HL-60/S4 treated with retinoic acid at 250 ng/mL for 4 days and 3 days (cell line): ENCODE results near the gene PHC3.

Experiments used
- in situ Hi-C: fragments of 300-500 bp; cut with MboI; formaldehyde crosslinking; loops from 2 replicates; pipeline ENCODE4 v1.7.0; 2022; ENCODE audit warnings: low sequenced_read_pairs

Gene PHC3

DNA sequence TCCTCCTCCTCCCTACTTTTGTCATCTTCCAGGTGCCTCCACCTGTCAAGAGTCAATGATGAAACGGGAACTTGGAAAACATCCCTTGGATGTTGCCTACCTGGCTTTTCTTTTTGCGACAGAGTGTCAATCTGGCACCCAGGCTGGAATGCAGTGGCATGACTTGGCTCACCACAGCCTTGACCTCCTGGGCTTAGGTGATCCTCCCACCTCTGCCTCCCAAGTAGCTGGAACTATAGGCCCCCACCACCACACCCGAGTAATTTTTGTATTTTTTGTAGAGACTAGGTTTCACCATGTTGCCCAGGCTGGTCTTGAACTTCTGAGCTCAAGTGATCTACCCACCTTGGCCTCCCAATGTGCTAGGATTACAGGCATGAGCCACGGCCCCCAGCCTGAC, 100.9 kb downstream of the PHC3 start:
- in situ Hi-C loops: no loop called here

DNA sequence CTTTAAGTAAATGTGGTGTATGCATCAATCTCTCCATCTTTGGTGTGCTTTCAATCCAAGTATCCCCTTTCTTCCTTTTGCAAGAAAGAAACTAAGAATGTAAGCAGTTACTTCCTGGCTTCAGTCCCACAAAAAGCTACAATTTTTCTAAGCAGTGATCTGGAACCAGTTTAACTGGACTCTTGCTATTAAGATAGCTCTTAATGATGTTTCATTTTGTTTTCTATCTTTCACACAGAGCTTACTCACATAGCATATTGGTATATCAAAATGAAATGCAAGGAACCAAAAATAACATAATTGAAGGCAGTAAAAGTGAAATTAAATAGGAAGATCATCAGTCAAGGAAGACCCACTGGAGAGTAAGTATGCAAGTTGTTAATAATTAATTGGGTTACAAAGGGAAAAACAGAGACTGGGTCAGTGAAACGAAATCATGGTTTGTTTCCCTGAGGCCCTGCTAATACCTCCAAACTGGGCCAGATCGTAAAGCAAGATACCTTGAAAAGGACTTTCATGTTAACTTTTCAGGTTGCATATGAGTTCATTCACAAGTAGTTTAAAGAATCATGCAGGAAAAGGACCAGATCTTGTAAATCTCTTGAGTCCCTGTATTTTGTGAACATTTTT, 101.9 kb downstream of the PHC3 start:
- in situ Hi-C loops: no loop called here

DNA sequence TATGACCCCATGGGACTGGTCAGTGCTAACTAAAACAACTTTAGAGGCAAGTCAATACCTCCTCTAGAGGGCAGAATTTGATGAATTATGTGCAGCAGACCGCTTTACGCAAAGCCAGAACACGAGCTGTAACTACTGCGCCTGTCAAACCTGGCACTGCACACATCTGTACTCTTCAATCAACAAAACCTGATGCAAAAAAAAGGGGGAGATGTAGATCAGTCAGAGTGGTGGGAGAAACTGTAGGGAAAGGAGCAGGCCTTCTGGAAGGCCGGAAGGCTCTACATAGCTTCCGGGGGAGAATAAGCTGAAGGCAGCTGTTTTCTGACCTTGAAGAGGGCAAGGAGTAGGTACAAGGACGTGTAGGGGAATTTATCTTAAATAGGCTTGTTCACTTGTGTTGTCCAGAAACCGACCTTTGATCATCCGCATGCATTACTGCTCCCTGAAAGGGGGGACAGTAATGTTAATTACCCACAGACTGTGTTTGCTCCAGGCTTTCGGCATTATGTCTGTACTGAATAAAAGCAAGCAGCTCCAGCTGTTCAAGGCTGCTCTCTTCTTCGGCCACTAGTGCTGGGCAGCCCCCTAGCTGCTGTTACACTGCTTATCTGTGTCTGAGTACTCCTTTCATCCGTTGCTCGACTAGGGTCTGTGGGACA, 102.8 kb downstream of the PHC3 start:
- in situ Hi-C loops: no loop called here

DNA sequence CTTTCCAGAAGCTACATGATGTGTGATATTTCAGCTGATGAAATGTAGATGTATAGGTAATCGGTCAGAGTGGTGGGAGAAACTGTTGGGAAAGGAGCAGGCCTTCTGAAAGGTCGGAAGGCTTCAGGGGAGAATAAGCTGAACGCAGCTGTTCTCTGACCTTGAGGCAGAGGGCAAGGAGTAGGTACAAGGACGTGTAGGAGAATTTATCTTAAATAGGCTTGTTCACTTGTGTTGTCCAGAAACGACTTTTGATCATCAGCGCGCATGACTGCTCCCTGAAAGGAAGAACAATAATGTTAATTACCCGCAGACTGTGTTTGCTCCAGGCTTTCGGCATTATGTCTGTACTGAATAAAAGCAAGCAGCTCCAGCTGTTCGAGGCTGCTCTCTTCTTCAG, 104.2 kb downstream of the PHC3 start:
- in situ Hi-C loops: no loop called here

DNA sequence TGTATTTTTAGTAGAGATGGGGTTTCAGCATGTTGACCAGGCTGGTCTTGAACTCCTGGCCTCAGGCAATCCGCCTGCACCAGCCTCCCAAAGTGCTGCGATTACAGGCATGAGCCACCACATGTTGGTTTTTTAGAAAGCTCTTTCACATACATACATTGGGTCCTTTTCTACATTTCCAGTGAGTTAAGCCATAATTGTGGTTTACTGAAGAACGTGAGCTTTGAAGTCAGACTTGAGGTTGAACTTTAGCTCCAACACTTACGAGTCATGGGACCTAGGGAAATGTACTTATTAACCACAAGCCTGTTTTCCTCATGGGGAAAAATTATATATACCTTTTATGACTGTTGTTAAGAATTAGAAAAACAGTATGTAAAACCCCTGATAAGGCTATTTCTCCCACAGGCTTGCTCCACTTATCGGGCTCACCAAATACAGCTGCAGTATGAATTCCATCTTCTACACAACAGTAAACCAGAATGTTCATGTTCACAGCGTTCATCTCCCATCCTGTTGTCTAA, 104.8 kb downstream of the PHC3 start:
- in situ Hi-C loops: no loop called here

DNA sequence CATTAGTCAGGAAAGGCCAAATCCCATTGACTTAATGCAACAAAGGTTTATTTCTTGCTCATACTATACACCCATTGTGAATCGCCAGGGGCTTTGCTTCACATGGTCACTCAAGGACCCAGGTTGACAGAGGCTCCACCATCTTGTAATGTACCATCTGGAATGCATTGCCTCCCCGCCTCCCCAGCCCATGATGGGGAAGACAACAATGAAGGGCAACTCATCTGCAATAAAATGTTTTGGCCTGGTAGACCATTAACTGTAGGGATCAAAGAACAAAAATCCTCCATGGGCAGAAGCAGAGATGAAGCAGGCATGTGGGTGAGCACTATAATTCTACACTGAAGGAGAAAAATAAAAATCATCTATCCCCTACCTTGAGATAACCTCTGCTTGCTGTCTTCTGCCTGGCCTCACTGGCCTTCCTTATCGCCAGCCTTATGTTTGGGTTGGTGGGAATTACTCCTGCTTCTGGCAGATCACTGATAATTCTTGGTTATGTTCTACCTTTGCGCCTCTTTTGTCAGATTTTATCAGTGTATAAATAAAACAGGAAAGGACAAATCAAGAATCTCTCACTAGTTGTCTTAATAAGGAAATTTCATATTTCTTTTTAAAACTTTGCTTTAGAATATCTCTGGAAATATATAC, 106.0 kb downstream of the PHC3 start:
- in situ Hi-C loops: no loop called here

DNA sequence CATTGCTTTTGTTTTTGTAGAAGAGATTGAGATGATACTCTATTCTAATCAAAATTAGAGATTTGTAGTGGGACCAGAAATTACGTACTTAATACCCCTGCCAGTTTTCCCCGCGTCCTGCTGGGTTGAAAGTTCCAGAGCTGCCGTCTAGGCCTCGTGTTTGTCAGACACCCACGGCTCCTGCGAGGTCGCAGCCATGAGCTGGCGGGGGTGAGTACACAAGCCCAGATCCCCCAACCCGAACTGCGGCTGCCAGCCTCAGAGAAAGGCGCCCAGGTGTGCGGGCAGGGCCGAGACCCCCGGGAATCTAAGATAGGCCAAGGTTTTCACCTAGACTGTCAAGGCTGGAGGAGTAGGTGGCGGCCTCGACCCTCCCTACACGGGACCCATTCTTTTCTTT, 117.4 kb downstream of the PHC3 start:
- in situ Hi-C loops: no loop called here

DNA sequence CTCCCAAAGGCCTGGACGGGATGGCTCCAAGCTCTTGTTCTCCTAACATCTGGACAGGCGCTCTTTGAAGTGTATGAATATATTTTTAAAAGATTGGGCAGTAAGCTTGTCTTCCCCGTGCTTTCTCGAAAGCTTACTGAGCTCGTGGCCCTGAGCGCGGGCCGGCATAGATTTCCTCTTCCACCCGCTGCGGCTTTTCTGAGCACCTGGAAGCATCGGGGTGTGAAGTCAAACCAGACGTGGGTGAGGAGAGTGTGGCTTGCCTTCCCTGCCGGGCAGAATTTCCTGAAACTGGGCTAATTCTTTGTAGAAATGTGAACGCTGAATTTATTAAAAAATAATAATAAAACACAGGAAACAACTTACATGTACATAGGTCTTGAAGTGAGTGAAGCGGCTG, 117.8 kb downstream of the PHC3 start:
- in situ Hi-C loops: no loop called here

DNA sequence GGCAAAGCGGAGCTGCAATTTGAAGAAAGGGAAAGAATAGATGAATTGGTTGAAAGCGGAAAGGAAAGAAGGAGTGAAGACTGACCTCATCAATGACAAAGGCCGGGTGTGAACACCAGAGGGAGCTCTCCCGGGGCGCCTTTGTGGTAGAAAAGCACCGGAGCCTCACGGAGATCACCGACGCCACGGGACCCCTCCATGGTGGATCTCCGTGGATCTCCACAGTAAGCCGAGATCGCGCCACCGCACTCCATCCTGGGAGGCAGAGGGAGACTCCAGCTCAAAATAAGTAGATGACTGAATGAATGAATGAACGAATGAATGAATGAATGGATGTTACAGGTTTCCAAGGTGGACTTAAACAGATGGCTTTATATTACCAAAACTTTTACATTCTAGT, 118.8 kb downstream of the PHC3 start:
- in situ Hi-C loops: no loop called here

DNA sequence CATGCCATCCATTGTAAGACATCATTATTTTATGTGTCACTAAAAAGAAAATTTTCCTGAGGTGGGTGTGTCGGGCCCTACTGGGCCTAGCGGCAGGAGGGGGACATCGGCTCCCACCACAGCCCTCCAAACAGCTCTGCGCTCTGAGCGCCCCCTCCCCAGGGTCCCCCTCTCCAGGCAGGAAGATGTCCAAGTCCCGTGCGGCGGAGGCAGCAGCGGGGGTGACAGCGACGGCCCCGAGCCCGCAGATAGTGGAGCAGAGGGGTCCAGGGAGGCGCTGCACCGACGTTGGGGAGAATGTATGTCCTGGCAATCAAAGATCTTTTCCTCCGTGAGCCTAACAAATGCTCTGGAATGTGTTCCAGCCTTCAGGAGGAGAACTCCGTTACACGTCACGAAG, 119.5 kb downstream of the PHC3 start:
- in situ Hi-C loops: no loop called here

DNA sequence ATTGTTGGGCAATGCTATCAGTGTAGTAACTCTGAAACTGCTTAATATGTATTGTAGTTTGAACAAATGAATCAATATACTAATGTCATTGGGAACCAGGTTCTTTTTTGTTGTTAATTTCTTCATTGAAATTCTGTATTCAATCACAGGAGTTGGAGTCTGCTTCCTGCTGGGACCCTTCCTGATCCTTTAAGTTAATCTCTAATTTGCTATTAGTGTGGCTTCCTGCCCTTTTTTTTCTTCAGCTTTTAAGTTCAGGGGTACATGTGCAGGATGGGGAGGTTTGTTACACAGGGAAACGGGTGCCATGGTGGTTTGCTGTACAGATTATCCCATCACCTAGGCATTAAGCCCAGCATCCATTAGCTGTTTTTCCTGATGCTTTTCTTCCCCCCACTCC, 122.1 kb downstream of the PHC3 start:
- in situ Hi-C loops: no loop called here

DNA sequence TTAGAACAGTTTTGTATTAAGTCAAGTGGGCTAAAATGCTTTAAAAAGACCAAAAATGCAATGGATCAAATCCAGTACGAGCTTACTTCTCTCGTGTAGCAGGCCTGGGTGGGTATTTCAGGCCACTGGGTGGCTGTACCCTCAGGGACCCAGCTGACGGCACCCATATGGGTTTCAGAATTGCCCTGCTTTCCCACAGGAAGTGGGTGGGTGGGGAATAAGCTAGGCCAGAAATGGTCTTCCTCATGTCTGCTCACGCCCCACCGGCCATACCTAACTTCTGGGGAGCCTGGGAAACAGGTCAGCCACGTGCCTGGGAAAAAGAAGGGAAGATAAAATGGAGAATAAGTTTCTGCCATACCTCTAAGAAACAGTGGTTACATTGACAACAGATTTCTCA, 123.4 kb downstream of the PHC3 start:
- in situ Hi-C loops: no loop called here

DNA sequence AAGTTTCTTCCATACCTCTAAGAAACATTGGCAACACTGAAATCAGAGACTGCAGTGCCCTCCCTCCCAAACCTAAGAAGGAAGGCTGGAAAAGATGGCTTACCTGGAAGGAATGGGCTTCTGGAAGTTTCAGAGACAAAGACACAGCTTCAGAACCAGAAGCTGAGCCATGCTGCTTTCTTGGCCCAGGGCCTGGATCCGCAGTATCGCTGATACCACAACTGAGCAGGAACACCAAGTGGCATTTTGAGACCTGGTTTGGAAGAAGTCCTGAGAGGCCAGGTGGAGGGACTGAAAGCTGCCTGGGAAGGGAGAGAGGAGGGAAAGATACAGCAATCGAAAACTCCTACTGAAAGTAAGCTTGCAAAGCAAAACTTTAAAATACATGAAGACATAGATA, 124.0 kb downstream of the PHC3 start:
- in situ Hi-C loops: no loop called here

DNA sequence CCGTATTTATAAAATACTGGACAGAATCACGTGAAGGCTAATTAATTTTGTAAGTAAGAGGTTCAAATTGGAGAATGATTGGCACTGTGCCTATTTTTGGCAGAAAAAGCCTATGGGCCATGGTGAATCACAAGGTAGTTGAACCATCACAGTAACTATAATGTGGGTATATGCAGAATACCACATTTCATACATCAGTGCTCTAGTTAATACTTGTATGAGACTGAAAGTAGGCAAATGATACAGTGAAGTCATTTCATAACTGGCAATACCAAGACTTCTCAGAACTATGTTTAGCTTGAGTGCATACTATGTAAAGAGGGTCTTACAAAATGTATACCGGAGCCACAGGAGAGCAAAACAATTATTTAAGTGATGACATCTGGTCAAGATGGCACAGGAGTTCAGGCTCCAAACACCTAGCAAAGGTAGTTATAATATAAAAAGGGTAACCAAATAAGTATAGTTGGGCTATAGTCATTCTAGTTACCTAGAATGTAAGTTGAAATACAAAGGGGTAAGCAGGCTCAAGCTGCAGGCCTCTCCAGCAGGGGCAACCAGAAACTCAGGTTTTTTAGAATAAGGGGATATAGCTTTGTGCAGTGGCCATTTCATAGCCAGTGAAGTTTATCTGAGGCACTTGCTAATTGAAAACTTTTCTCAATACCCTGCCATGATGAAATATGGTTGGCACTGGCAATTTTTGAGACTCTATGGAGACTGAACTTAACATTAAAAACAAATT, 124.7 kb downstream of the PHC3 start:
- in situ Hi-C loops: no loop called here

DNA sequence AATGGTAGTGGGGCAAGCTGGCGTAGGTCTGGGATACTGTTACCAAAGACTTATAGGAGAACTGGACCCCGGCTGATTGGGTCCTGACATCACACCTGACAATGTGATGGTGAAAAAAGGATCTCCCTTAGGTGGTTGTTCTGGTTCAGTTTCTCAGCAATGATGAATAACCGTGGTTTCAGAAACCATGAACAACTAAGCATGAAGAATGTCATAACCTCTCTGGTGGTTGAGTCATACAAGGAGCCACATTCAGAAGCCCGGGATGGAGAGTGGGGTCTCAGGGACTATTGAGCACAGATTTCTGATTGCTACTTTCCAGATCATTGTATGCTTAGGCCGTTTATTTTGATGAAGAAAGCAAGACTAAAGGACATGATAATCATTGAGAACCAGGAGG, 126.3 kb downstream of the PHC3 start:
- in situ Hi-C loops: no loop called here

DNA sequence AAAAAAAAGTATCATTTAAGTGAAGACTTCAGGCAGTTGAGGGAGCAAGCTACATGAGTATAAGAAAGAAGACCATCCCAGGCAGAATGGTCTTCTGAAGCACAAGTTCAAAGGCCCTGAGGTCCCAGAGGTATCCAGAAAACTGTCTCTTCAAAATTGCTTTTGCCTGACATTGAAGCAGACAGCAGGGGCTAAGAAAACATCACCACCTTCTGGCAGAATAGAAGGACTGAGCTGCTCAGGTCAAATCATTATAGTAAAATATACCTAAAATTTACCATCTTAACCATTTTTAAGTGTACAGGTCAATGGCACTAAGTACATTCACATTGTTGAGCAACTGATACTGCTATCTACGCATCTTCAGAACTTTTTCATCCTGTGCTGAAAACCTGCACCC, 127.3 kb downstream of the PHC3 start:
- in situ Hi-C loops: no loop called here

DNA sequence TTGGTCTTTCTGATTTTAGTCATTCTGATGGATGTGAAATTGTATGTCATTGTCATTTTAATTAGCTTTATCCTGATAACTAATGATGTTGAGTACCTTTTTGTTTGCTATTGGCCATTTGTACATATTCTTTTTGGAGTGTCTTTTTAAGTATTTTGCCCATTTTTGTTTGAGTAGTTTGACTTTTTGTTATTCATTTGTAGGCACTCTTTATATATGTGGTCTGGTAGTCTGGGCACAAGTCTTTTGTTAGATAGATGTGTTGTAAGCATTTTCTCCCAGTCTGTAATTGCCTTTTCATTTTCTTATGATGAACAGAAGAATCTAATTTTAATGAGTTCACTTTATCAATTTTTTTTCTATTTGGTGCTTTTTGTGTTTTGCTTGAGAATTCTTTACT, 129.1 kb downstream of the PHC3 start:
- in situ Hi-C loops: no loop called here

DNA sequence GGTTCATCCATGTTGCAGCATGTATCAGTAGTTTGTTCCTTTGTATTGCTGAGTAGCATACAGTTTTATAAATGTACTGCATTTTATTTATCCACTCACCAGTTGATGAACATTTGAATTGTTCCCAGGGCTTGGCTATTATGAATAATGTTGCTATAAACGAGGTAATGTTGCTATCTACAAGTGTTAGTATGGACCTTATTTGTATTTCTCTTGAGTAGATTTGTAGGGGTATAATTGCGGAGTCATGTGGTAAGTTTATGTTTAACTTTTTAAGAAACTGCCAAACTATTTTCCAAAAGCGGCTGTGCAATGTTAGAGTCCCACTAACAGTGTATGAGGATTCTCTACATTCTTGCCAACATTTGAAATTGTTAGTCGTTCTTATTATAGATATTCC, 130.8 kb downstream of the PHC3 start:
- in situ Hi-C loops: no loop called here

DNA sequence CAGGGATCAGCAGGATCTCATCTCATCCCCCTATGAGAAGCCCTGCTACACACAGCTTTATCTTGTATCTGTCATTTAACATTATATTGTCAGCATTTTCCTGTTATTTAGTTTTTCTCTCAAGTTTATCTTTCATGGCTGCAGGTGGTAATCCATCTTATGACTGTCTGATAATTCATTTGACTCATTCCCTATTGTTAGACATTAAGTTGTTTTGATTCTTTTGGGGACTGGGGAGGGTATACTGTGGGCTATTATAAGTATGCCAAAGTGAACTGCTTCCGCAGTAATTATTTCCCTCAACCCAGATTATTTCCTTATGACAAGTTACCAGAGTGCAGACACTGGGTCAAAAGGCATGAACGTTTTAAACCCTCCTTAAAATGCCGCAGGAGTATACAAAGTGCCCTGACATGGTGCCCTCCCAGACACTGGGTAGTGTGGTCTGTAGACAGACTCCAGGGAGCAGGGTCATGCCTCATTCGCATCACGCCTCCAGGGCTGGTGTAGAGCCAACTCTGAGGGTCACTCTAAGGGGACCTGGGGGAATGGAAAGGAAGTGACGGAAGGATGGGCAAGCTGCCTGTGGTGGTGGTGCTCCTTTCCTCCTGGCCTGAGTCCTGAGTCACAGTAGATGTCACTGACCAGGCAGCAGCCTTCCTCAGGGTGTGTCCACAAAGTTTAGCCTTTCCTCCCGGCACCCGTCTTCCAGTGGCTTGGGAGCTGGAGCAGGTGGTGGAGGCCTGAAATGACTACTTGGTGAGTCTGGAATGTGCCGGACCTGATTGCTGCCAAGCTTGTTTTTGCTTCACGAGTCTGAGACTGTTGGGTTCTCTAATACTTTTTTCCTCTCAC, 132.2 kb downstream of the PHC3 start:
- in situ Hi-C loops: loop anchor here (25.0 kb wide), 1 partner anchor 187 kb away; the partner anchor contains the start of gene LRRC31

DNA sequence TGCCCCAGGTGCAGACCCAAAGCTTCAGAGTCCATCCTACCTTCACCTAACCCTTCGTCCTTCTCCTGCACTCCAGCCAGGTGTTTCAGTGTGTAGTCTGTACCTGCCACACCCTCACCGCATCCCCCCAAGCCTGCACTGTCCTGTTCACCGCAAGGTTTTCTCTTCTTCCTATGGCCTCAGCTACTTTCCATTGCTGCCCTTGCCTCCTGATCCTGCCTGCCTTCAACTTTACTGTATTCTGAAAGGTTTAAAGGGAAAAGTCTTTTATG, 134.5 kb downstream of the PHC3 start:
- in situ Hi-C loops: loop anchor here (25.0 kb wide), 1 partner anchor 185 kb away; the partner anchor contains the start of gene LRRC31
